22Rv1 (cell line): ENCODE data around the gene TARP.

ENCODE experiments used
- H3K27ac ChIP-seq: fragments of 450-650 bp; 2 replicates; pipeline ENCODE4 v1.5.1; 2017
- CTCF ChIP-seq: fragments of 450-650 bp; IDR thresholded peaks from 2 replicates; pipeline ENCODE4 v1.5.1; 2017; ENCODE audit warnings: mild to moderate bottlenecking
- ZFX ChIP-seq: fragments of 450-650 bp; IDR thresholded peaks from 2 replicates; pipeline ENCODE4 v1.6.1; 2017; ENCODE audit warnings: antibody characterized with exemption, borderline replicate concordance

Gene TARP

DNA sequence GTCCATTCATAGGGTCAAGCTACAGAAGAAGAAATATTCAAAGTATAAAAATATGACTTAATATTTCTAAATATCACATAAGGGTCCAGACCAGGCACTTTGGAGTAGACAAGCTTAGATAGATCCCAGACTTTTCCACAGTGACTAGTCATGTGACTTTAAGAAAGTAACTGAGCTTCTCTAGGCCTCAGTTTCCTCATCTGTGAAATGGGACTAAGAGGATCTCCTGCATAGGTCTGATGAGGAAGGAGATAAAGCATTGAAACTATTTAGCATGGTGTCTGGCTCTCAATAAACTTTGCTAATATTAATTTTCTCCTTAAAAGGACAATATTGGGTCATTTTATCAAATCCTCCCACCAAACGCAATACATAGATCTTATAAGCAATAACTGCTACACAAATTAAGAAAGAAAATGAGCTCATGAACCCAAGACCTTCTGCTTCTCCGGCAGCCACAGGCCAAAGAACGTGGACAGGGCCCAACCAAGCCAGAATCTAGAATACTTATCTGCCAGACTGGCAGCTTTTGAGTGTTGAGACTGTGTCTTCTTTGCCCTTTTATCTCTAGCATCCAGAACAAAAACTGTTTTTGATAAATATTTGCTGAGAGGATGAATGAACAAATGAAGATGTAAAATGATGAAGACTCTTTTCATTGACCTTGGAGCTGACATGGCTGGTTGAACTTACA, 1.6 kb upstream of the TARP start:
- TF ChIP-seq CTCF (no peak), ZFX (no peak)
- H3K27ac ChIP-seq, result peak overlapping the region; percentile 87

DNA sequence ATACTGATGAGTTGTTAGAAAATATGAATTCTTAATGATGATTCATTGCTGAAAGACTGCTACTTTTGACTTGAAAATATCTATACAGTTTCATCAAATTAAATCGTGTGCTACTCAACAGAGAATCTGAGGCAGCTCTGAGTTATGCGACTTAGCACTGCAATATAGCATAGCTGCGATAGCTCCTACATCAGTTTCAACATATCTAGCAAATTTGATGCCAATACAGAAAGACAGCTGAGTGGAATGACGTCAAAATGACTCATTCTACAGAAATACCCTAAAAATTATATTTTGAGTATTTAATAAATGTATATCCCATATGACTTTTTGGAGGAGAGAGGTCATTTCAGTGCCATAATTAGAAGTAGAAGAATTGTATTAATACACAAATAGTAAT, 1.1 kb upstream of the TARP start:
- peak overlapping the region; percentile 87 for H3K27ac ChIP-seq
- TF ChIP-seq ZFX (no peak), CTCF (no peak)

- peak overlapping the region; percentile 87 for H3K27ac ChIP-seq
These were observed 3.0 kb downstream of the TARP start for GRCh38 chr7:38270405-38270804.

GRCh38 chr7:38269704-38270346, 3.6 kb downstream of the TARP start:
- H3K27ac ChIP-seq, result peak overlapping the region; percentile 87

DNA sequence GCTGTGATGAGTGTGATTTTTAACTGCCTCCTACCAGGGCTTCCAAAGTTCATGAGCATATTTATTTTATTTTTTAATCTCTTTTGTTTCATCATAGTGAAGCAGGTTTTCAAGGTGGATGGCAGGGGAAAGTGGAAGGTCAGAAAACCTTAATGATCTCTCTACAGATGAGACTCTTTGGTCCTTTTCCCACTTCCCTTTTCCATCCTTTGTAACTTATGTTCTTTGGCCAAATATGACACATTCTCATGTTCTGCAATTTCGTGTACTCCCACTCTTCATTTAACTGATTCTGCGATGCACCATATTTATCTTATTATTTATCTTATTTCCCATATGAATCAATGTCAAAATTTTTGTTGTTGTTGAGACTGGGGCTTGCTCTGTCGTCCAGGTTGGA, 7.5 kb downstream of the TARP start:
- peak overlapping the region; percentile 87 for H3K27ac ChIP-seq

GRCh38 chr7:38264602-38265001, 8.8 kb downstream of the TARP start:
- peak overlapping the region; percentile 87 for H3K27ac ChIP-seq

DNA sequence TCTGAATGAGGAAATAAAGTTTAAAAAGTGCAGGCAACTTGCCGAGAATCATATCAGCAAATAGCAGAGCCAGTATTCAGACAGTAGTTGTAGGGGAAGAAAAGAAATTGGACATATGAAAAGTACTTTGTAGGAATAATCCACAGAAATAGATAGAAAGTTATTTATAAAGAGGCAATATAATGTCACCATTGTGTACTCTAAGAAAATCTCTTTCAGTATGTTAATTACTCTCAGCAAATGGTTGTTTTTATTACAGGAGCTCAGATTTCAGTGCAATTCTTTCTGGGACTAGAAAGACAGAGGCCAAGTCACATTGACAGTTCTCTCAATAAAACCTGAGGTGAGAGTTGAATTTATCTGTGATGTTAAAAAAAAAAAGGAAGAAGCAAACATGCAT, 10.2 kb downstream of the TARP start:
- peak overlapping the region; percentile 87 for H3K27ac ChIP-seq

DNA sequence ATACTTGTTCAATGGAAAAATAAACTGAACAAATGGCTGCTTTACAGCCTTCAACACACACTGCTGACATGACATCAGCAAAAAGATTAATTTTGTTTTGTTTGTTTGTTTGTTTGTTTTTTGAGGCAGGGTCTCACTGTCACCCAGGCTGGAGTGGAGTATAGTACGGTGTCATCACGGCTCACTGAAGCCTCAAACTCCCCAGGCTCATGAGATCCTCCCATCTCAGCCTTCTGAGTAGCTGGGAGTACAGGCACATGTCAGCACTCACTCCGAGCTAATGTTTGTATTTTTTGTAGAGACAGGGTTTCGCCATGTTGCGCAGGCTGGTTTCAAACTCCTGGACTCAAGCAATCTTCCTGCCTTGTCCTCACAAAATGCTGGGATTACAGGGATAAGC, 10.9 kb downstream of the TARP start:
- peak overlapping the region; percentile 87 for H3K27ac ChIP-seq
- TF ChIP-seq CTCF, result no peak
- TF ChIP-seq ZFX, result no peak

DNA sequence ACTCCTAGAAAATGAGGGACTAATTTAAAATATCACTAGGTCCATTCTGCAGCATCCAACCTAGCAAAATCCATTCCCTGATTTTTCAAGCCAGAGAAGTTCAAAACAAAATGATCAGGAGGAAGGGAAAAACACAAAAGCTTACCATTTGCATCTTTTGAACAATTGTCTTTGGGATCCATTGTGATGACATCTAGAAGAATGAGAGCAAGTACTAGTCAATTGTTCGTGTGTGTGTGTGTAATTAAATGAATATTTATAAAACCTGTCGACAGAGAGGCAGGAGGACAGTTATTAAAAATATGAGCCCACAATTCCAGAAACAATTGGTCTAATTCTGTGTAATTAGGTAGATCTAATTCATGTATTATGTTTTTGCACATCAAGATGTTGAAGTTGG, 11.4 kb downstream of the TARP start:
- H3K27ac ChIP-seq, result peak overlapping the region; percentile 87

DNA sequence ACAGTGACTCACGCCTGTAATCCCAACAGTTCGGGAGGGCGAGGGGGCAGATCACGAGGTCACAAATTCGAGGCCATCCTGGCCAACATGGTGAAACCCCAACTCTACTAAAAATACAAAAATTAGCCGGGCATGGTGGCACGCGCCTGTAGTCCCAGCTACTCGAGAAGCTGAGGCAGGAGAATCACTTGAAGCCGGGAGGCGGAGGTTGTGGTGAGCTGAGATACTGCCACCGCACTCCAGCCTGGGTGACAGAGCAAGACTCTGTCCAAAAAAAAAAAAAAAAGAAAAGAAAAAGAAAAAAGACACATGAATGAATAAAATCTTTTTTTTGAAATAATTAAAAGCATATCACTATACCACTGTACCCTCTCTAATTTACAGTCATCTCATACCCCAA, 11.8 kb downstream of the TARP start:
- H3K27ac ChIP-seq, result peak overlapping the region; percentile 87

GRCh38 chr7:38259157-38259556, 14.3 kb downstream of the TARP start:
- peak overlapping the region; percentile 71 for H3K27ac ChIP-seq

DNA sequence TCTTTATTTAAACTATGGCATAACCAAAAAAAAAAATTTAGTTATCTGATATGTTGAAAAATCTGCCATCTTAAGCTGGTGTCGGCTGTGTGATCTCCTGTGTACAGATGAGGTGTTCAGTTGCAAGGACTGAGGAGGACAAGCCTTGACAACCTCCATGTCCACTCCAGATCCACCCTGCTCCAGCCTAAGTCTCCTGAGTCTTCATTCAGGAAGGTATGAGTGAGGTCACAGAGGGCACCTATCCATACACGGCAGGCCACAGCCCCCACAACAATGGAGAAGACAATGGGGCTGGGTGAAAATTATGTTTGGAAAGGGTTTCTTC, 16.1 kb downstream of the TARP start:
- peak overlapping the region; percentile 71 for H3K27ac ChIP-seq
- TF ChIP-seq CTCF, result no peak
- TF ChIP-seq ZFX, result no peak

- H3K27ac ChIP-seq, result peak overlapping the region; percentile 41
These were observed 23.6 kb downstream of the TARP start for GRCh38 chr7:38249849-38250248.
